PFSK-1 (cell line): ENCODE data around the gene GAS7.

Experiments
- FOXP2 ChIP-seq: optimal IDR thresholded peaks from 2 replicates; pipeline ENCODE3; 2011; ENCODE audit warnings: borderline replicate concordance, control low read depth, inconsistent platforms; ENCODE audit not compliant: insufficient read depth; ENCODE audit errors: extremely low read length, extremely low read depth
- POLR2AphosphoS5 ChIP-seq: IDR thresholded peaks from 2 replicates; pipeline ENCODE4 v1.6.1; 2012; ENCODE audit warnings: low read depth, mild to moderate bottlenecking, control low read depth, low read length, moderate library complexity
- SIN3A ChIP-seq: IDR thresholded peaks from 2 replicates; pipeline ENCODE4 v1.6.1; 2012; ENCODE audit warnings: mild to moderate bottlenecking, low read length, moderate library complexity, borderline replicate concordance; ENCODE audit not compliant: insufficient read depth
- TAF1 ChIP-seq: IDR thresholded peaks from 2 replicates; pipeline ENCODE4 v1.6.1; 2012; ENCODE audit warnings: low read length, control low read depth, borderline replicate concordance; ENCODE audit not compliant: insufficient read depth
- TF ChIP-seq, protein P1 (sequence below), 2 experiments: IDR thresholded peaks; 2 replicates each; pipeline versions ENCODE4 v1.6.1 to v1.8.0; 2011 to 2012; ENCODE audit warnings: low read depth in 2 of 2, low read length in 2 of 2, control low read depth in 1 of 2, inconsistent platforms in 1 of 2, mild to moderate bottlenecking in 1 of 2, moderate library complexity in 1 of 2; ENCODE audit not compliant: insufficient read depth in 1 of 2

GAS7 gene

DNA sequence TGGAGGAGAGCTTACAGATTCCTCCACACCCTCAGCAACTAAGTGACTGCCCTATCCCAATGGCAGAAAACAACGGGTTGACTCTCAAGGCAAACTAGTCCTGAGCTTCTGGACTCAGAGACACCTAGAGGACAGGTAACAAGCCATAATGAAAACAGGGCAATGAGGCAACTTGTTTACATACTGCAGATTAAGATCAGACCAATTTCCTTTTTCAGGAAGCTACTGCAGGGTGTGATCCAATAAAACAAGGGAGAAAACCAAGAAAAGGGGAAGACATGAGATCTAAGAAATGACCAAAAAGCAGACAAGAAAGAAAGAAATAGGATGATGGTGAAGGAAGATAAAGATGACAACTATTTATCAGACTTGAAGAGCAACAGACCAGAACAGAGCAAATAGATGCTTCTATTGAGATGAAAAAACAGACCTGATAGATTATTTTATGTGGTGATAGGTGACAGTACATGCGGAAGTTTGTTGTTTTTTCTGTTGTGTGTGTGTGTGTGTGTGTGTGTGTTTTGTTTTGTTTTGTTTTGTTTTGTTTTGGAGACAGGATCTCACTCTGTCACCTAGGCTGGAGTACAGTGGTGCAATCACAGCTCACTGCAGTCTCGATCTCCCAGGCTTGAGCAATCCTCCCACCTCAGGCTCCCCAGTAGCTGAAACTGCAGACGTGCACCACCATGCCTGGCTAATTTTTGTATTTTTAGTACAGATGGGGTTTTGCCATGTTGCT is 120.7 kb downstream of the GAS7 start:
- no peak for TF ChIP-seq SIN3A
- no peak for TF ChIP-seq POLR2AphosphoS5
- TF ChIP-seq, protein P1, sequence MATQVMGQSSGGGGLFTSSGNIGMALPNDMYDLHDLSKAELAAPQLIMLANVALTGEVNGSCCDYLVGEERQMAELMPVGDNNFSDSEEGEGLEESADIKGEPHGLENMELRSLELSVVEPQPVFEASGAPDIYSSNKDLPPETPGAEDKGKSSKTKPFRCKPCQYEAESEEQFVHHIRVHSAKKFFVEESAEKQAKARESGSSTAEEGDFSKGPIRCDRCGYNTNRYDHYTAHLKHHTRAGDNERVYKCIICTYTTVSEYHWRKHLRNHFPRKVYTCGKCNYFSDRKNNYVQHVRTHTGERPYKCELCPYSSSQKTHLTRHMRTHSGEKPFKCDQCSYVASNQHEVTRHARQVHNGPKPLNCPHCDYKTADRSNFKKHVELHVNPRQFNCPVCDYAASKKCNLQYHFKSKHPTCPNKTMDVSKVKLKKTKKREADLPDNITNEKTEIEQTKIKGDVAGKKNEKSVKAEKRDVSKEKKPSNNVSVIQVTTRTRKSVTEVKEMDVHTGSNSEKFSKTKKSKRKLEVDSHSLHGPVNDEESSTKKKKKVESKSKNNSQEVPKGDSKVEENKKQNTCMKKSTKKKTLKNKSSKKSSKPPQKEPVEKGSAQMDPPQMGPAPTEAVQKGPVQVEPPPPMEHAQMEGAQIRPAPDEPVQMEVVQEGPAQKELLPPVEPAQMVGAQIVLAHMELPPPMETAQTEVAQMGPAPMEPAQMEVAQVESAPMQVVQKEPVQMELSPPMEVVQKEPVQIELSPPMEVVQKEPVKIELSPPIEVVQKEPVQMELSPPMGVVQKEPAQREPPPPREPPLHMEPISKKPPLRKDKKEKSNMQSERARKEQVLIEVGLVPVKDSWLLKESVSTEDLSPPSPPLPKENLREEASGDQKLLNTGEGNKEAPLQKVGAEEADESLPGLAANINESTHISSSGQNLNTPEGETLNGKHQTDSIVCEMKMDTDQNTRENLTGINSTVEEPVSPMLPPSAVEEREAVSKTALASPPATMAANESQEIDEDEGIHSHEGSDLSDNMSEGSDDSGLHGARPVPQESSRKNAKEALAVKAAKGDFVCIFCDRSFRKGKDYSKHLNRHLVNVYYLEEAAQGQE (IDR thresholded peaks at IDR 0.05; ENCODE audit: insufficient read depth in 1 of 2, low read depth in 2 of 2, low read length in 2 of 2) = no peak
- no peak for TF ChIP-seq FOXP2
- no peak for TF ChIP-seq TAF1

DNA sequence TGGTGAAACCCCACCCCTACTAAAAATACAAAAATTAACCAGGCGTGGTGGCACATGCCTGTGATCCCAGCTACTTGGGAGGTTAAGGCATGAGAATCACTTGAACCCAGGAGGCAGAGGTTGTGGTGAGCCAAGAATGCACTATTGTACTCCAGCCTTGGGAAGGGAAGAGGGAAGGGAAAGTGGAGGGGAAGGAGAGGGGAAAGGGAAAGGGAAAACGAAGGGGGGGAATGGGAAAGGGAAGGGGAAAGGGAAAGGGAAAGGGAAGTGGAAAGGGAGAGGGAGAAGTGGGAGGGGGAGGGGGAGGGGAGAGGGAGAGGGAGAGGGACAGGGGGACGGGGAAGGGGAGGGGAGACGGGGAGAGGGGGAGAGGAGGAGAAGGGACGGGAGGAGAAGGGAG is 122.5 kb downstream of the GAS7 start:
- TF ChIP-seq TAF1 (no peak), POLR2AphosphoS5 (no peak), FOXP2 (no peak), SIN3A (no peak)
- TF ChIP-seq, protein P1 (IDR thresholded peaks at IDR 0.05; ENCODE audit: insufficient read depth in 1 of 2, low read depth in 2 of 2, low read length in 2 of 2) = no peak

DNA sequence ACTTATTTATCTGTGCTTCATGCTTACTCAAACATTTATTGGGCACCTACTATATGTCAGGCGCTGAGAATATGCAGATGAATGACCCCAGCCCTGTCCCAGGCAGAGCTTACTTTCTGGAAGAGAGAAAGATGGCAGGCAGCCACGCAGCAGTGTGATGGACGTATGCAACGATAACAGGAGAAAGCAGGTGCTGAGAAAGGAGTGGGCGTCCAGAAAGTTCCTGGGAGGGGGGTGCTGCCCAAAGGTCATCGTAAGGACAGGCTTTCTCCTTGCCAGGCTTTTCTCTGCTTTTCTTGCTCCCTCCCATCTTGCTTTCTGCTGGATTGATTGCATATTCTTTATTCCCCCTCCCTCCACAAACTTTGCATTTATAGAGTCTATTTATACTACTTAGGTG is 124.5 kb downstream of the GAS7 start:
- TF ChIP-seq FOXP2 (no peak), TAF1 (no peak), SIN3A (no peak), POLR2AphosphoS5 (no peak)
- TF ChIP-seq, protein P1 (IDR thresholded peaks at IDR 0.05; ENCODE audit: insufficient read depth in 1 of 2, low read depth in 2 of 2, low read length in 2 of 2) = no peak

DNA sequence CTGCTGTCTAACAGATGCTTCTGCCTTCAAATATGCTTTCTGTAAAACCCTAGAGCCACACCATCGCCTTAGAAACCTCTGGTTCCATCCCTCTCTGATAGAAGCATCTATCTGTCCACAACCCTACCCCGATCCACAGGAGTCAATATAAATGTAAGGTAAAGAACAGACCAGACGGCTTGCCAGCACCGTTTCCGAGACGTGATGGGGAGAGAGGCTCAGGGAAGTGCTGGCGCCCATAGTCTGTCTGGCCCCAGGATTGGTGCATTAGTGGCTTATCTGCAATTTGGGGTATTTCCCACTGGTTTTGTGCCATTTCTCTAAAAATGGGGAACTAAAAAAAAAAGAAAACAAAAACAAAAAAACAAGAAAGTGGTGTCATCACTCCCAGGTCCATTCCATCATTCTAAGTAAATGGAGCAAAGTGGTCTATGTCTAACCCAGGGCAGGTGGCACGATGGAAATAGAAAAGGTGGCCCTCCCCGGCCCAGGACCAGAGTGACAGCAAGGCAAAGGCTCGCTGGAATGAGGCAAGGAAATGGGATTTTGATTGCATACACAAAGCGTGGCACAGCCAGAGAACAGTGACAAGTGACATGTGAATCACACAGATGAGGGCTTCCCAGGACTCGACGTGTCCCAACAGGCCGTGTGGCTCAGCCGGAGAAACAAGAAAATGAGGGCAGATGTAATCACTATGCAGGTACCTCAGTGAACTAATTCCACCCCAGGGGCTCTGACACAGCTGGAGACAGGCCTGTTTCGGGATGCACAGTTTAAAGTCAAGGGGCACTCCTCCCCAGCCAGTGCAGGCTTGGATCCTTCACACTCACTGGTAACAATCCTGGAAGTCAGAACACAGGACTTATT is 125.6 kb downstream of the GAS7 start:
- TF ChIP-seq FOXP2 (no peak), TAF1 (no peak), POLR2AphosphoS5 (no peak), SIN3A (no peak)
- TF ChIP-seq, protein P1 (IDR thresholded peaks at IDR 0.05; ENCODE audit: insufficient read depth in 1 of 2, low read depth in 2 of 2, low read length in 2 of 2) = no peak
